ENCODE results near the gene CFAP58.

CFAP58 gene

DNA sequence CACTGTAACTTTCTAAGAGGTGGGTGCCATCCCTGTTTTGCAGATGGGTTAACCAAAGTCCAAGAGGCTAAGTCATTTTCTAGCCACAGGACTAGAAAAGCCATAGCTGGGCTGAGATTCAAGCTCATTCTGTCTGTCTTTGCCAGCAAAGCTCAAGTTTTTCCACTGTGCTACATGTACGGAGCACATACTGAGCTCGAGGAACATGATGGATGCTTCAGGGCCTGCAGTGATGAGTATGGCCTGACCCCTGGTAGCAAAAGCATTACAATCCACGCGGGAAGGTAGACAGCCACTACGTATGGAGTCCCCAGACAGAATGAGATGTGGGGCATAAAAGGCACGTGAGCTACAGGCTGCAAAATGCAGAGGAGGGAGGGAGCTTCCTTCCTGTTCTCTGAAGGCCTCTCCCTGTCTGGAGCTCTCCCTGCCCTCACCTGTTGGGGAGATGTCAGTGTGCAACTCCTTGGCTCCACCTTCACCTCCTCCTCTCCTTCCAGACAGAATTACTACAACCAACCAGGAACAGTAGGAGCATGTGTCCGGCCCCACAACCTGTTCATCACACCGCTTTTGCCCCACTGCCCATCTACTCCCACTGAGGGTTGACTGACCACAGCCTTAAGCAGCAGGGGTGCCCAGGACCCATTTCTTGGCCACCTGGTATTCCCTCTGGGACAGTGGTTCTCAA lies 31.8 kb upstream of the CFAP58 start:
- no peak for DNase-seq

DNA sequence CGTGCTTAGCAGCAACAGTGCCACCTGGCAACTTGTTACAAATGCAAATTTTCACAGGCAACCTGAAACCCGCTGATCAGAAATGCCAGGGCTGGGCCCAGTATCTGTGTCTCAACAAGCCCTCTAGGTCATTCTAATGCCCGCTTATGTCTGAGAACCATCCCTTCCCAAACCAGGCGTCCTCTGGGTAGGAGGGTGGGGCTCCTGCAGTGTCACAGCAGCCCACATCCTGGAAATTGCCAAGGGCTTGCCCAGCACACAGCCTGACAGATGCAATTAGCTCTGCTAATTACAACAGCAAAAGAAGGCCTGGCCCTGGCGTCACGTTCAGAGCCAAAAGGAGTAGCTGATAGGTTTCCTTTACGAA lies 31.2 kb upstream of the CFAP58 start:
- peak; percentile 46 for DNase-seq

DNA sequence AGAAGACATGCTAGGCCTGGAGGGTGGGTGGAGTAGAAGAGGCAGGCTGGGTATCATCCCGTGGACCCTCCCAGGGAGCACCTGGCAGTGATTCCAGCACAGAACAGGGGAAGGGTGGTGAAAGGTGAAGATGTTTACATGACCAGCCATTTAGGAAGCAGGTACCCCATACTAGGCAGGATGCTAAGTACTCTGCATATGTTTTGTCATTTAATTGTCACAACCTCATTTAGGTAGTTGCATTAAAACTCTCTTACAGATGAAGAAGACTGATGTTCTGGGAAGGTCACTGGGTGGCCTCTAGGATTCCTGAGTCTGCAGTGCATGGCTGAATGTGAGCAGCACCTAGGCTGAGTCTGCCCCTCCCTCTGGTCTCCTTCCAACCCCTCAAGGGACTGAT lies 30.5 kb upstream of the CFAP58 start:
- DNase-seq: no peak

DNA sequence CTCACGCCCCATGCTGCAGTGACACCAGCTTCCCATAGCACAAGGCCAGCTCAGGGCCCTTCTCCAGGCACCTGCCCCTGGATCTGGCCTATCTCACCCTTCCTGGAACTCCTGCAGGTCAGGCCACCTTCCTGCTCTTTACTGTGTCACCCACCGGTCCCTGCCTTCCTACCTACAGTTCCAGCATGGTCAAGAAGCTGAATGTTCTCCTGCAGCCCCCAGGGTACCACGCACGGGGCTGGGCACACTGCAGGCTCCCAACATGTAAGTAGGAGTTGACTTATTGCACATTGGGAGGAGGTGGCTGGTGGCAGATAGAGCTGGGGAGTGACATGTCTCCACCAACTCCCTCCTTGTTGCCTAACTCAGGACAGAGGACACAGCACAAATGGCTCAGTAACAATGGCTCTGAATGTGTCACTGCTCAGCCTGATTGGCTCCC lies 29.9 kb upstream of the CFAP58 start:
- DNase-seq: no peak

- DNase-seq: peak; percentile 68
Observed at GRCh38 chr10:104324221-104324686, 29.4 kb upstream of the CFAP58 start.

DNA sequence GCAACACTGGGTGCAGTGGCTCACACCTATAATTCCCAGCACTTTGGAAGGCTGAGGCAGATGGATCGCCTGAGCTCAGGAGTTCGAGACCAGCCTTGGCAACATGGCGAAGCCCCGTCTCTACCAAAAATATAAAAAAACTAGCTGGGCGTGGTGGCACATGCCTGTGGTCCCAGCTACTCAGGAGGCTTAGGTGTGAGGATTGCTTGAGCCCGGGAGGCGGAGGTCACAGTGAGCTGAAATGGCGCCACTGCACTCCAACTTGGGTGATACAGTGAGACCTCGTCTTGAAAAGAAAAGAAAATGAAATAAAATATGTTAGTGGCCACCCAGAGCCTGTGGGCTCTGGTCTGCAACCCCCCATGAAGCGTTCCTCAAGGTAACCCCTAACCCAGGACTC lies 28.7 kb upstream of the CFAP58 start:
- DNase-seq: no peak

- peak; percentile 55 for DNase-seq
Observed at GRCh38 chr10:104325436-104326435, 27.9 kb upstream of the CFAP58 start.

- no peak for DNase-seq
Observed at GRCh38 chr10:104326991-104327610, 26.5 kb upstream of the CFAP58 start.

DNA sequence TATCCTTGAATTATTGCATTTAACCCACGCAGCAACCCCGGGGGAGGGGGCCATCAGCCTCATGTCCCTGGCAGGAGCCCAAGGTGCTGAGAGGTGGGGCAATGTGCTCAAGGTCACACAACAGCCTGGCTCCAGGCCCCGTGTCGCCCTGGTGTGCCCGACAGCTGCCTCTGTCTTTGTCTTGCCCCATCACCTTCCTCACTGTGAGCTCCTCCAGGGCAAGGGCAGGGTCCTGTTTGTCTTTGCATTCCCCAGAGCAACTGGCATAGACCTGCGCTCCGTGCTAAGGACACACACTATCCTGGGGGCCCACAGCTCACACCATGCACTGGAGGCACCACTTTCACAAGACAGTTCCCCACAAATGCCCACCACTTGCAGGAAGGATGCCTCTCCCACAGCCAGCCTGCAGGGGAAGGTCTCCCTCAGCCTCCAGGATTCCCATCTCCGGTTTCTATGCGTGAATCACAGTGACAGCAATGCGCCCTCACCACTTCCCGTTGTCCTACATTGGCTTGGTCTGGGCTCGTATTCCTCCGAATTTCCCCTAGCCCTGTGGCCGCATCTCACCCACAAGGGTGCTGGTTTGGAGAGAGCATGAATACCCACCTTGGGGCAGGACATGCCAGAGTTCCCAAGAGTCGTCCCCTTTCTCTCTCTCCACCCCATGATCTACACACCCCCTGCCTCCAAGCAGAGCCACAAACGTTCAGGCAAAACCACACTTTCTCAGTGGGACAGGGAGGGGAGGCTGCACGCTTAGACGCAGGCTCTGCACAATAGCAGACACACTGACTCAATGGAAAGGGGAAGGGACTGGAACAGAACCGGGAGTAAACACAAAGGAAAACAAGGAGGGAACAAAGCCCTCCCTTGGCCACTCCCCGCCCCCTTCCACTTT lies 25.6 kb upstream of the CFAP58 start:
- DNase-seq: peak; percentile 57

DNA sequence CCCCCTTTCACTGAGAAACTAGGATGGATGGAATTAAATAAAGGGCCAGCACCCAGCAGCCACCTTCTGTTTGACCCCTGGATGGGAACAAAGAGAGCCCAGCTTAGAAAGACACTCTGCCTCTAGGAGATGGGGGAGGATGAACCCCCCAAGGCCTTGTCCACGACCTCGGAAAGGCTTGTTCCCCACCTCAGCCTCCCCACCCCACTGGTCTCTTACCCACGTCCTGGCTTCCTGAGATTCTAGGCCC lies 25.1 kb upstream of the CFAP58 start:
- DNase-seq: no peak

DNA sequence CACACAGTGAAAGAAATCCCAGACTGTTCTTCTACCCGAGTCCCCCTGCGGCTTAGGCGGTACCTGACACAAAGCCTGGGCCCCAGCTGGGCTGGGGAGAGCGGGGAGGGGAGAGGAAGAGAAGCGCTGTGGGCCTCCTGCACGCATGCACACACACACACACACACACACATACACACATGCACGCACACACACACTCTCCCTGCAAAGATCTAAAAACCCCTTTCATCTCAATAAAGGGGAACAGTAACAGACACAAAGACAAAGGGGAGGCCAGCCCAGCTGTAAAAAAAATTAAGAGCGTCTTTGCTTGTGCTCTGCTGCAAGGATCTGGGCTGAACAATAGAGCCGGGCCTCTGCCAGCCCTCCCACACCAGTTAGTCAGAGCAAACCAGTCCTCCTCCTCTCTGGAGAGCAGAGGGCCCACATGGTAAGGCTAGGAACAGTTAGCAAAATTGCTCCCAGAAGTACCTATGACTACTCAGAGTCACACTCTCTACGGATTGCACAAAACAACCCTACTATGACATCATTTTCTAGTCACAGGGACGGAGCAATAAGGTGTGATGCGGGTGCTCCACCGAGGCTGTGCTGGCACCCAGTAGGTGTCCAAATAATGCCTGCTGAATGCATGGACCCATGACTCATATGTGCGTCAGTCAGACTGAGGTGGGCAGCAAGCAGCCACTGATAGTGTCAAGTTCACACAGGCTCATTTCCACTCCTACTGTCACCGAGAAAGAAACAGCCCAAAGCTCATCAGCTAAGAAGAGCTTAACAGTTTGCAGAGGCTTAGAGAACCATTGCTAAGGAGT lies 24.5 kb upstream of the CFAP58 start:
- DNase-seq: peak; percentile 76

DNA sequence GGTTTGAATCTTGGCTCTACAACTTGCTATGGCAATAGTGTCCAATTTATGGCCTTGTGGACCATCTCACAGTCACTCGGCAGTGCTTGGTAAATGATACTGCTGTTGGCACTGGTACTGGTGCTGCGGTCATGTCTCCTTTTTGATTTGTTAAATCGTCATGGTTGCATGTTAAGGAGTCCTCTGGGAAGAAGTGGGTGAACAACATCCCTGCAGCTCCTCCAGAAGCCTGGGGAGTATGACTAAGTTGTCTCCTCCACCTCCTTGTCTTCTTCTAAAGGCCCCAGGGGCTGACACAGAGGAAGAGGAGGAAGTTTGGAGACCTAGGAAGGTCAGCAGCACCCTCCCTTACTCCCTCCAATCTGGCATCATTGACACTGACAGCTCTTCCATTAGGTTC lies 23.9 kb upstream of the CFAP58 start:
- no peak for DNase-seq

- DNase-seq: no peak
Observed at GRCh38 chr10:104330168-104331110, 23.2 kb upstream of the CFAP58 start.

DNA sequence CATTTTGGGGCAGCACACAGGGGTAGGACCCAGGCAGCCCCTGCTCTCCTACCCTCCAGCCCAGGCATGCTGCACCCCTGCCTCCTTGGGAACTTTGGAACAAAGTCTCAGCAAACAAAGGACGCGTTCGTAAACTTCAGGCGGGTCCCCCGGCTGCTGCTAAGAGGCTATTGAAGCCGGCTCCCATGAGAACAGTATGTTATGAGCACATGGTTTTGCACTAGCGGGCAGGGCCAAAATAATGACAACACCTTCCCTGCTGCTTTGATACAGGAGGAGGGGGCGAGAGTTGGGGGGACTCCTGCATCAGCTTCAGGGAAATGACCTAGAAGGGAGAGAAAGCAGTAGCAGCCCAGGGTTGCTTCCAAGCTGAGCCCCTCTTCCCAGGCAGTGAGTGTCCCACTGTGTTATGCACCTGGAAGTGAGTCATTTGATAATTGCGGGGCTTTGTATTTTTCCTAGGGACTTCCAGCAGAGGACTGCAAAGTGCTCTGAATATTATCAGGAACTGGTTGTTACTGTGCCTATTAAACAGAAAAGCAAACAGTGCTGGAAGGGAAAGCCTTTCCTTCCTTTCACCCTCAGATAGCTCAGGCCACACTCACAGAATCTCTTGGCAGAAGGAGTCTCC lies 22.3 kb upstream of the CFAP58 start:
- no peak for DNase-seq

GRCh38 chr10:104332243-104333031 lies 21.2 kb upstream of the CFAP58 start:
- DNase-seq: no peak

- no peak for DNase-seq
Observed at GRCh38 chr10:104333032-104333727, 20.5 kb upstream of the CFAP58 start.

- DNase-seq: no peak
Observed at GRCh38 chr10:104333728-104334373, 19.8 kb upstream of the CFAP58 start.

- no peak for DNase-seq
Observed at GRCh38 chr10:104334561-104334960, 19.1 kb upstream of the CFAP58 start.
